Midbrain (tissue), 1 donor: Measurements from ENCODE around the gene CDADC1.
"Not testable (repeated sequence)": the region's sequence is repeated elsewhere in the genome, so short reads cannot be mapped to it uniquely, and the experiment has no call there.

ENCODE experiments used
- DNase-seq: peaks from one replicate; lab custom pipeline; 2025; lab: John Stamatoyannopoulos, UW

CDADC1 gene

DNA sequence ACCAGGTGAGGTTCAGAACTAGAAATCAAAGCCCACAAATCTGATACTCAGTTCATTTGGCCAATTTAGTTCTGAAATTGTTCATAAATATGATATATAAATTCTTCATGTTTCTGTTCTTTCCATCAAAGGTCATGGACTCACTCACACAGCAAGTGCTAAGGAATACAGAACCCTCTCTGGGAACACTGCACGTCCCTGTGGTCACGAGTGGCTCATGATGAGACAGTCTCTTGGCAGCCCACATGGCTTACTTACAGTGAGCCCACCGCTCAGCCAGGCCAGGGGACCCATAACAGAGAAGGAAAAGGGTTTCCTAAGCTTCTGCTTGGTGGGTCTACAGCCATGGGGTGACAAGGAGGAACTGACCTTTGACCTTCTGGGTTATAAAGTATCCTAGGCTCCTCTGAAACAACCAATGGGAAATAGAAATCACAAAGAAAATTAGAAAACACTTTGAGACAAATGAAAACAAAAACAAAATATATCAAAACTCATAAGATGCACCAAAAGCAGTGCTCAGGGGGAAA is 67.4 kb downstream of the CDADC1 start:
- no peak for DNase-seq

DNA sequence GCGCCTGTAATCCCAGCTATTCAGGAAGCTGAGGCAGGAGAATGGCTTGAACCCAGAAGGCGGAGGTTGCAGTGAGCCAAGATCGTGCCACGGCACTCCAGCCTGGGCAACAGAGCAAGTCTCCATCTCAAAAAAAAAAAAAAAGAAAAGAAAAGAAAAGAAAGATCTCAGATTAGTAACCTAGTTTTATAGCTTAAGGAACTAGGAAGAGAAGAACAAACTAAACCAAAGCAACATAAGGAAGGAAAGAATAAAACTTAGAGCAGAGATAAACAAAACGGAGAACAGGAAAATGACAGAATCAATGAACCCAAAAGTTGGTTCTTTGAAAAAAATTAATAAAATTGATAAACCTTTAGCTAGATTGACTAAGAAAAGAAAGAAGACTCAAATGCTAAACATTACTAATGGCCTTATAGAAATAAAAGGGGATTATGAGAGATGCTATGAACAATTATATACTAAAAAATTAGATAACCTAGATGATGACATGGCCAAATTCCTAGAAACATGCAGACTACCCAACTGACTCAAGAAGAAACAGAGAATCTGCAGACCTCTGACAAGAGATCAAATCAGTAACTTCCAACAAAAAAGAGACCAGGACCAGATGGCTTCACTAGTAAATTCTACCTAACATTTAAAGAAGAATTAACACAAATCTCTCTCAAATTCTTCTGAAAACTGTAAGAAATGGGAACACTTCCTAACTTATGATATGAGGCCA is 68.2 kb downstream of the CDADC1 start:
- no peak for DNase-seq

DNA sequence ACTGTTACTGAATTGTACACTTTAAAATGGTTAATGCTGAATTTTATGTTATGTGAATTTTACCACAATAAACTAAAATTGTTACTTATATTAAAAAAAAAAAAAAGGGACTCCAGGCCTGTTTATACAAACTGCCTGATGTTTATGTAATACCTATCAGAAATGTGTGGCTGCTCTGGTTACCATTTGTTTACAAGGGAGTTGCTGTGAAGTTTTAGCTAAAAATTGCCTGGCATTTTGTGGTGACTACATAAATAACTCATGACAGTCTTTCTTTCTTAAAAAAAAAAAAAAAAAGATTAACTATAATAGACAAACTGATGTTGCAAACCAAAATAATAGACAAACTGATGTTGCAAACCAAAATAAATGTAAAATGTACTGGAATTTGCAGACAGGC is 71.8 kb downstream of the CDADC1 start:
- DNase-seq, result no peak

DNA sequence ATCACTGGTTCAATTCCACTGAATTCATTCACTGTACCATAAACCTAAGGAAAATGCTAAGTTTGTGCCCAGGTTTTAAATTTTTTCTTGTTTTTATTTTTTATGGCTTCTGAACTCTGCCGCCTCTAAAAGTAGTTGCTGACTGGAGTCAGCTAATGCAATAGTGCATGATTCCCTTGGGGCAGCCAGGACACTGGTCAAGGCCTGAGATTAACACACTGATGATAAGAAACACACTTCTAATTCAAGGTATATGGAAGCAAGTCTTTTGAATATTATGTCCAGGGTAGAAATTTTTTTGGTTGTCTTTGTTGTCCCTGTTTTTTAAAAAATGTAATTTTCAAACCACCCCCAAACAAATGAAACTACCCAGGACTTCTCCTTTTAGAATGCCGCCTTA is 72.2 kb downstream of the CDADC1 start:
- DNase-seq, result no peak

DNA sequence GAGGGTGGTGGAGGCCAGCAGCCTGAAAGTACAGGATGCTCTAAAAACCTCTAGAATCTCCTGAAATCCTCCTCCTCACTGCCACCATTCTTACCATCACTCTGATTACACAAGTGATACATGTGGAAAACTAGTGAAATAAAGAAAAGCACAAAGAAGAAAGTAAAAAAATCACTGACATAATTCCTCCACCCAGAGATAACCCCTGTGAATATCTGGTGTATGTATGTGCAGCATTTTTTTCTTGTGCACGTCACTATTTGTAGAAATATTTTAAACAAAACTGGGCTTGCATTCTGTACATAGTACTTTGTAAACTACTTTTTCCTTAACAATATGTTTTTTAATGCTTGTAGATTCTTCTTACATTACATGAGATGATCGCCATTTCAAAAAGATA is 73.2 kb downstream of the CDADC1 start:
- DNase-seq, result no peak

DNA sequence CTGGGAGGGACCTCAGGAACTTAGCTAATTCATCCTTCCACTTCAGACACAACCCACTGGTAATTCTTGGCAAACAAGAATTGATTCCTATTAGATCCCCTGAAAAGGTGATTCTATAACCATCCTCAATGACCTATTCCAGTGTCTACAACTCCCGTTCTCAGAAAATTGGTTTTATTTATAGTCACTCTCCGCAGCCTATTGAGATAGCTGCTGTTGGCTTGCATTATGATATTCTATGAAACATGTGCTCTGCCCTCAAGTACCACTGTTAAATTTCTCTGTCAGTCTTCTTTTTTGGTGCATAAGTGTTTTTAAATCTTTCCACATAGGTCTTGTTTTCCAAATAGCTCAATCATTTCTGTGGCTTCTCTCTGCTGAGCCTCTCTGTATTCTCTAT is 75.0 kb downstream of the CDADC1 start:
- no peak for DNase-seq

DNA sequence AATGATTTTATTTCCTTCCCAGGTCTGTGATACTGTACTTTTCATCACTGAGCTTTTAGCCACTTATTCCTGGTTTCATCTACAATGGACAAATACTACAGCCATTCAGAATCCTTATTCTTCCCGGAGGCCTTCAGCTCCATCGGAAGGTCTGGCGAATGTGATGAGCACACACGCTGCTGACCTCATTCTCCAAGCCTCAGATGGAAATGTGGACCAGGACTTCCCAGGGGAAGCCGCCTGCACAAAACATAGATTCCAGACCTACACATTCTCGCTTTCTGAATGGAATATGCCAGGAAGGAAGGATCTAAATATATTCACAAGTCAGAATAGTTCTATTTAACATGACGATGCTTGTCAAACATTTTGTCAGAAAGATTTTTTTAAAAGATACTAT is 75.6 kb downstream of the CDADC1 start:
- no peak for DNase-seq

DNA sequence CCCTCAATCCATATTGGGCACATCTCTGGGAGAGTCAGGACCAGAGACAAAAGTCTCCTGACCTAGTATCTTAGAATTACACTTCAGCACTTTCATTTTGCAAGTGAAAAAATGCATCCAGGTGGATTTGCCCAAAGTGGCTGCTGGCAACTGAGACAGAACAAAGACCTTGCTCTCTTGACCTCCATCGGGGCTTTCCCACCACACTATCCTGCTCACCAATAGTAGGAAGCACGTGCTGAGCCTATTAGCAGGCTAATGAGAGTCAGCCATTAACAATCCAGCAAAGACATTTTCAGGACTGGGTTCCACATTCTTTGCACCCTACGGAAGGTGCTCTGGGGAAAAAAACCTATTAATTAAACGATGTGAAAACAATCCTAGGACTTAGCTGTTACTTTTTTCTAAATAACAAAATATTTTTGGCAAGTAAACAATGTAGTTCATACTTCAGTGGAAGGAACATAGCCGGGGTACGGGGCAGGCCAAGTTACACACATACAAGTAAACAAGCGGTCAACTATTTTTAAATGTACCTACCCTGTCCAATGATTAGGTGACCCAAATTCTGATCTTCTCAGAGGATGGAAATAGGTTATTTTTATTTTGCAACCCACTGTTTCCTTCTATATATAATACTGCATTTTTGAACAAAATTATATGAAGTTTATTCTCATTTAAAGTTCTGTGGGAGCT is 78.6 kb downstream of the CDADC1 start:
- DNase-seq, result no peak

DNA sequence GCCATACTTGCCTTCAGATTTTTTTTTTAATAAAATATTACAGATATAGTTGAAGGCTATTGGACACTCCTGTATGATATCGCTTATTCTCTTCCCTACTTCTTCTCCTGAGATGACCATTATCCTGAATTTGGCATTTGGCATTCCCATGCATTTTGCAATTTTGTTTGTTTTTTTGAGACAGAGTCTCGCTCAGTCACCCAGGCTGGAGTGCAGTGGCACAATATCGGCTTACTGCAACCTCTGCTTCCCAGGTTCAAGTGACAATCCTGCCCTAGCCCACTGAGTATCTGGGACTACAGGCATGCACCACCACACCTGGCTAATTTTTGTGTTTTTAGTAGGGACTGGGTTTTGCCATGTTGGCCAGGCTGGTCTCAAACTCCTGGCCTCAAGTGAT is 79.4 kb downstream of the CDADC1 start:
- not testable (repeated sequence) for DNase-seq

DNA sequence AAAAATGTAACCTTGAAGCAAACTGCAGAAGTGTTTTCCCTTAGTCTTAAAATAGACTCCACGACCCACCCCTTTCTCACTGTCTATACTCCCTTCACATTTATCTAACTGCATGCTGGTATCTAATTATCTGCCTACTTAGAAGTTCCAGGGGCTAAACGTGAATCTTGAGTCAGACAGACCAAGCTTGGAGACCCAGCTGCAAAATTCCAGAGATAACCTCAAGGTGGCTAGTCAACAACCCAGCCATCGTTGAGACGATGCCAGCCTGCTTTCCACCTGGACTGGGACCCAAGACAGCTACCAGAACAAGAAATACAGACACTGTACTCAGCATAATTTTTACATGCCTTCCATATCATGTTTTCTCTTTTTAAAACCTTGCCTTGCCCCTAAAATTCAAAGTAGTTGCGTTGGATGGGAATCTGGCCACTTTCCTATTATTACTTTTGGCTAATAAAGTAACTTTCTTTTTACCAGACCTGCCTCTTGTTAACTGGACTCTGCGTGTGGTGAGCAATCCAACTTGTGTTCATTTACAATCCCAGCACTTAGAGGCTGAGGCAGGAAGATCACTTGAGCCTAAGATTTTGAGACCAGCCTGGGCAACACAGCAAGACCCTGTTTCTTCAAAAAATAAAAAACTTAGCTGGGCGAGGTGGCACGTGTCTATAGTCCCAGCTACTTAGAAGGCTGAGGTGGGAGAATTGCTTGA is 82.3 kb downstream of the CDADC1 start:
- DNase-seq, result no peak

DNA sequence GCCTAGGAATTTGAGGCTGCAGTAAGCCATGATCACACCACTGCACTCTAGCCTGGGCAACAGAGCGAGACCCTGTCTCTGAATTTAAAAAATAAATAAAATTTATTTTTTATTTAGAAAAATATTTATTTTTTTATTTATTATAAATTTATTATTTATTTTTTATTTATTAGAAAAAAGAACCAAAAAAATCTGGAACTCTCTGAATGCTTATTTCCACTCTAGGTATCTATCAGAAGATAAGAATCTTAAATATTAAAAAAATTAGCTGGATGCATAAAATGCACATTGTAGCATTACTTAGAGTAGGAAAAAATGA is 82.8 kb downstream of the CDADC1 start:
- DNase-seq, result no peak

DNA sequence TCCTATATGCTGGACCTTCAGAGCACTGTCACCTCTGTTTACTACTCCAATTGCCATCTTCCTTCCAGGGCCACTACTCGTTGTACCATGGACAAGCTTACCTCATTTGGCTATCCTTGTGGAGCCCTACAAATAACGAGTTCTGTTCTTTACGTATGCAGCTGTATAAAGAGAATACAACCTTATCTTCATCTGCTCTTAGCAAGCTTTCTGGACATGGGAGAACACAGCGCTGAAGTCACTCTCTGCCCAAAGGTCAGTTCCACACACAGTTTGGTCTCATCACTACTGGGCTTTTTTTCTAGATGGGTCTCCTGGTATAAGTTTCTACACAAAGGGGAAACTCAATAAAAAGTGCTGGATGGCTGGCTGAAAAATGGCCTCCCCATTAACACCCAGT is 88.9 kb downstream of the CDADC1 start:
- no peak for DNase-seq

DNA sequence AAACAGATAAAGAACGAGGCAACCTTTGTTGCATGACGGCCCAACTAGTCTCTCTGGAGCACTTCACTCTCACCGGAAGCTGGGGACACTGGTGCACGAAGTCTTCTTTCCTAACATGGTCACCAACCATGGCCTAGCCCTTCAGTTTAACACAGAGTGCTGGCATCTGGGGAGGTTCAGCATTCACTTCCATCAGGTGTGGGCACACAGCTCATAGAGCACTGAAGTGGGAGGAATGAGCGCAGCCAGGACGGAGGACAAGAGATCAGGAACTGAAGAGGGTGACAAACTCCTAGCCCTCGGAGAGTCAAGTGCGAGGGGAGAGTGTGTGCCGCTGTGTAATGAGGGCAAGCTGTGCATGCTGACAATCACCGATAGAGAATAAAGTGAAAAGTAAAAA is 92.4 kb downstream of the CDADC1 start:
- no peak for DNase-seq

DNA sequence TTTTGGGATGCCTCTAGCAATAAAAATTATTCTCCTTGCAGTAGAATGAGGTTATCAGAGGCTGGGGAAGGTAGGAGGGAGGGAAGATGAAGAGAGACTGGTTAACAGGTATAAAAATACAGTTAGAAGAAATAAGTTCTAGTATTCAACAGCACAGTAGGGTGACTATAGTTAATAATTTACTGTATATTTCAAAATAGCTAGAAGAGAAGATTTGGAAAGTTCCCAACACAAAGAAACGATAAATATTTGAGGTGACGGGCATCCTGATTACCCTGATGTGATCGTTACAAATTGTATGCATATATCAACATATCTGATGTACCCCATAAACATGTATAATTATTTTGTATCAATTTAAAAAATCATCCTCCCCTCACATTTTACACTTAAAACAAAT is 93.8 kb downstream of the CDADC1 start:
- DNase-seq, result no peak

DNA sequence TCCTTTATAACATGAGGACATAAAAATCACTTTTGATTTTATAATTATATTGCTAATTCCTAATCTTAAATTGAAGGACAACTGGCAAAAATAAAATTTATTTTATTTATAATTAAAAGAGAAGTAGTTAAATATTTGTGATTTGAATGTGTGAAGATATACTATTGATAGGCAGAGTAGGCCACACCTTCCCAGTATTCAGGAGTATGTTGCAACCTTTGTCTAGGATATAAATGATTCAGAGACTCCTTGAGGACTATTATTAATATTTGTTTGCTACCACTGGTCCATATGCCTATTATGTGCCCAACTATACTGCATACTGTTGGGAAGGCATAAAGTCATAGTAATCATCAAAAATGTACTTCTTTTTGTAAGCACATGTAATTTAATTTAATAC is 94.2 kb downstream of the CDADC1 start:
- DNase-seq, result no peak

DNA sequence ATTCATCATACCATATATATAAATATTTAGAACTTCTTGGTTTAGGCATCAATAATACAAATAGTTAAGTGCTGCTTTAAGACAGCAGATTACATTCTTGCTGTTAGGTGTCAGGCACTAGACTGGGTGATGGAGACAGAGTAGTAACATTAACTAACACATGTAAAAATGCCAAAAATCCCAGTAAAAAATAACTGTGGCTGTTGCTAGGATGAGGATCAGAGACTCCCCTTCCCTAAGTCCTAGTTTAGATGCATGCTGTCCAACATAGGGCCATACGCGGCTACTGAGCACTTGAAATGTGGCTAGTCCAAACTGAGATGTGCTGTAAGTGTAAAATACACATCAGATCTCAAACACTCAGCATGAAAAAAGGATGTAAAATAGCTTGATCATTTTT is 94.7 kb downstream of the CDADC1 start:
- no peak for DNase-seq
